HG03442 (cell line): Measurements from ENCODE around the gene TNC.
A peak's percentile ranks its signal among the peaks of the same experiment; 100 is the strongest.

Experiments used
- ATAC-seq: cut with Tn5 transposase; IDR thresholded peaks from one replicate; pipeline ENCODE4 v1.9.1; 2021; ENCODE audit warnings: mild to moderate bottlenecking, moderate library complexity; ENCODE audit not compliant: unreplicated experiment

Gene TNC

GRCh38 chr9:115015018-115015635 lies 102.8 kb downstream of the TNC start:
- no peak for ATAC-seq

DNA sequence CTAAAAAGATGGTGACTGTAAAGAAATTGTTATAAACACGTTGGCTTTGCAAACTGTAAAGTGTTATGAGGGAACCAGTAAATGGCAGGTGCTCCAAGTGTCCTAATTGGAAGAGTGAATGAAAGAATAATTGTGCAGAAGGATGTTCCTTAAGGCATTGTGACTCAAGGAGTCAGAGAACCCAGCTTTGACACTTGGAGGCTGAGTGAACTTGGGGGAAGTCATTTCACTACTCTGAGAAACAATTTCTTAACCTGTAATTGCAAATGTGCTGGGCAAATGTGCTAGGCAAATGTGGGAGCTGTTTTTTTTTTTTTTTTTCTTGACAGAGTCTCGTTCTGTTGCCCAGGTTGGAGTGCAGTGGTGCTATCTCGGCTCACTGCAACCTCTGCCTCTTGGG lies 103.5 kb downstream of the TNC start:
- no peak for ATAC-seq

GRCh38 chr9:115013998-115014397 lies 104.0 kb downstream of the TNC start:
- ATAC-seq, result peak; percentile 77

- no peak for ATAC-seq
Measured at GRCh38 chr9:115012486-115012885, 105.5 kb downstream of the TNC start.

DNA sequence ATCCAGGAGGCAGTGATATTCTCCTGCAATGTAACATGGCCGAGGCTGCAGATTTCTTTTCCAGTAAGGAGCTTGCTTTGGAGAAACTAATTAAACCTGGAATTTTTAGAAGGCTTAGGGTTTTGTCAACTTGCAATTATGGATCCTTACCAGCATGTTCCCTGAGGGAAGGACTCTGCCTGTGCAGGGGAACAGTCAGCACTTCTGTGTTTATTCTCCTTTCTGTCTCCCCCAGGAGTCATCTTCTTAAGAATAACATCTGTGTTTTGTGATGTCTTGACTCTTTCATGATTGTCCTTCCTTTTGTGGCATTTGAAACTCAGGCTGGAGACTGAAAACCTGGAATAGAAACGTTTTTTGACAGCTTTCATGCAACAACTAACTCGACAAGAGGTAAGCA lies 107.1 kb downstream of the TNC start:
- no peak for ATAC-seq

DNA sequence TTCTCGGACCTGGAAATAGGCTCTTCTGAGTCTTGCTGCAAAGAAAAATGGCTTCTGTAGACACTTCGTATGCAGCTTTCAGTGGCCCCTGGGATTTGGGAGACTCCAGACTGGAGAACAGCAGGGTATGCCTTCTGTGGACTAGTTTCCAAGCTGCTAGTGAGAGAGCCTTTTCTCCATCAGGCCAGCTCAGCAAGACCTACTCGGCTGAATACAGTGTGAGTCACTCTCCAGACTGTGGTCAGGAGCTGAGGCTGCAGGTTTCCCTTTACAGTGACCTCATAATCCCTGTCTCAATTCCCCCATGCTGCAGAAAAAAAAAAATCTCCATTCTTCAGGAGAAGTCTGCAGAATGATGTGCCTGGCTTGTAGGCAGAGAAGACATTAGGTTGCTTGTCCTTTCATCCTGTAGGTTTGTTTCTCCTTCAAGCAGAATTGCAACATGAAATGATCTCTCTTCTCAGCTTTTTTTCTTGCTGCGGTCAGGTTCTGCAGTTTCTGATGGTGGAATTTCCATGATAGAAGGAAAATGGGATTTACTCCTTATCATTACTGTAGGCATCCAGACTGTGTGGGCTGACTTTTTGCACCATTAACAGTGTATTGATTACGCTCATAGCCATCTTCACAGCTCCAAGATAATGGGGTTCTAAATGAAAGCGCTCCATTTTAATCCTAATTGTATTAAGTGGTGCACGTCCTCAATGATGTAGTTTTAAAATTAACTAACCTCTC lies 109.3 kb downstream of the TNC start:
- no peak for ATAC-seq

GRCh38 chr9:115006660-115007059 lies 111.3 kb downstream of the TNC start:
- no peak for ATAC-seq

DNA sequence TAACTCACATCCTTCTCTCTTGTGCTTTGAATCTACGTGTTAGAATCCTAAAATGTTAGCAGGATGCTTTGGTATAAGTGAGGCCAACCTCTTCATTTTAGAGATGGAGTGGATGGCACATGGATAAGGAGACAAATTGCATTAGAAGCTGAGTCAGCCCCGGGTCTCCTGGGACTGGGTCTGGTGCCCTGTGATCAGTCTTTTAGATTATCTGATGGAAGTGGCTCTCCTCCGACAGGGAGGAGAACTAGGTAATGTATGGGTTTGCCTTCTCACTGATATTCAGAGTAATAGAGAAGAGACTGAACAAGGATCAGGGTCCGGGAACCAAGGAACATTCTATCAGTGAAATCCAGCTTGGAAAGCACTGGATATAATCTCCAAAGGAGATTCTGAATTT lies 112.6 kb downstream of the TNC start:
- no peak for ATAC-seq

DNA sequence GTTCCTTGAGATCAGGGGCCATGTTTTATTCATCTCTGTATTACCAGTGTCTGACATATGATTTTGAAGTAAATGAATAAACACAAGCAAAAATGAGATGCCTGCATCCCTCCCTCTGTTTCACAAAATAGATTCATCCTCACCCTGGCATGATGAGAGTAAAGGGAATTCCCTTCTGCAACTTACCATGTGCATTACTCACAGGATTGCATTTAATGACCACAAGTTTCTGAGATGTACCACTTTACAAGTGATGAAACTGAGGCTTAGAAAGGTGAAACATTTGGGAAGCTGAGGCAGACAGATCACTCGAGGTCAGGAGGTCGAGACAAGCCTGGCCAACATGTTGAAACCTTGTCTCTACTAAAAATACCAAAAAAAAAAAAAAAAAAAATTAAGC lies 113.4 kb downstream of the TNC start:
- no peak for ATAC-seq

GRCh38 chr9:115002371-115003120 lies 115.4 kb downstream of the TNC start:
- ATAC-seq, result no peak

- ATAC-seq, result no peak
Measured at GRCh38 chr9:115000217-115000639, 117.7 kb downstream of the TNC start.

GRCh38 chr9:114998326-114998725 lies 119.6 kb downstream of the TNC start:
- ATAC-seq, result no peak

DNA sequence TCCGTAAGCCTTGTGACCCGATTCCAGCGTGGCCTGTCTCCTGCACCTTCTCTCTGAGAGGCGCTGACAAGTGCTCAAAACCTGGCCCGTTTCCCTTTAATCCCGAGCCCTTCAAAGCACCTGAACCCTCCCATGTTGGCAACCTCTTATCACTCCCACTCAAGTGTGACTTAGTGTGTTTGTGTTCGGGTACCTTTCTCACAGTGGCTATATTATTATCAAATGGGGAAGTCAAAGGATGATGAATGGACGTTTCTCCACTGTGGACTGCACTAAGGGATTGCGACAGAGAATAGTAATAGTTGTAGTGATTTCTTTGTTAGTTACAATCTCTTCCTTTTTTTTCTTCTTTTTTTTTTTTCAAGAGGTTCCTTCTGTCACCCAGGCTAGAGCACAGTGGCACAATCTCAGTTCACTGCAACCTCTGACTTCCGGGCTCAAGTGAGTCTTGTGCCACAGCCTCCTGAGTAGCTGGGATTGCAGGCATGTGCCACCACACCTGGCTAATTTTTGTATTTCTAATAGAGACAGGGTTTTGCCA lies 122.2 kb downstream of the TNC start:
- ATAC-seq, result no peak

GRCh38 chr9:114994768-114995167 lies 123.2 kb downstream of the TNC start:
- ATAC-seq, result no peak

- no peak for ATAC-seq
Measured at GRCh38 chr9:114991861-114992260, 126.1 kb downstream of the TNC start.

DNA sequence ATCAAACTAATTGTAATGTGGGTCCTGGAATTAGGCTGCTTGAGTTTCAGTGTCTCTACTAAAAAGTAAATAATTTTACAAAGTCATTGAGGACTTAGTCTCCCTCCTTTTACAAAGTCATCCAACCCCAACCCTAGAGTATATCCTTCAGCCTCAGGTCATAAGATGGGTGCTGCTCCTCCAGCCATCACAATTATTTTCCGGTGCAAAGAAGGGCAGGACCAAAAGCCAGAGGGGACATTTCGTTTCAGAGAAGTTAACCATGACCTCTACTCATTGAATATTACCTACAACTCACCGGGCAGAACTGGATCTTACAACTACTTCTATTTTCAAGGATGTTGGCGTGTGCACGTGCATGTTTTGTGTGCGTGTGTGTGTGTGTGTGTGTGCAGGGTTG lies 127.1 kb downstream of the TNC start:
- ATAC-seq, result no peak

DNA sequence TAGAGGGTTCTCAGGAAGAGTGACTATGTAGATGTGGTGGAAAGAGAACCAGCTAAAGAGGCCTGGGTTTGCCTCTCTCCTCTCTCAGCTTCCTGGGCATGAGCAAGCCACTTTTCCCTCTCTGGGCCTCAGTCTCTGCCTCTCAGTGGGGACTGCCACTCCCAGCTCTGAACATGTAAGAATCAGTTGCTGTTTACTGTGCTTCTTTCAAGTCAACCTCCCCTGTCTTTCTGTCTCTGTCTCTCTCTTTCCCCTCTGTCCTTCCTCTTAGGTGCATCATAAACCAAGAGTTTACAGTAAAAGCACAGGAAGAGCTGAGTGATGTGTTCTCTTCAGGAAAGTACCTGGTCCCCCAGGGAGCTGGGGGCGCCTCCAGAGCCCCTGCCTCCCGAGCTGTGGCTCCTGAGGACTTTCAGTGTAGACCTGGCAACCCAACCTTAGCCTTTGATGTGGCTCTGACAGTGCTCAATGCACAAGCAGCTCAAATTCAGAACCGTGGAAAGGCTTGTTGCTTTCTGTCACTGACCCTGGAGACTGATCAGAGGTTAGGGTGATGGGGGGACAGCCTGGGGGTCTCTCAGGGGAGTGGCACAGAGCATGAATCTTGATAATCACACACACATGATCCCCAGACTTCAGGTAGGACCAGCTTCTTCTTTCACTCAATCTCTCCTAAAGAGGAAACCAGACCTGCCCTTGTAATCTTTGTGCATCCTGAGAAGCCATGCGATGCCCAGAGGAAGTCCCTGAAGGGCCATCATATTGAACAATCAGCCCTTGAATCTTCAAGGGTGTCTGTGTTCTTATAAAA lies 128.2 kb downstream of the TNC start:
- ATAC-seq, result peak; percentile 62

DNA sequence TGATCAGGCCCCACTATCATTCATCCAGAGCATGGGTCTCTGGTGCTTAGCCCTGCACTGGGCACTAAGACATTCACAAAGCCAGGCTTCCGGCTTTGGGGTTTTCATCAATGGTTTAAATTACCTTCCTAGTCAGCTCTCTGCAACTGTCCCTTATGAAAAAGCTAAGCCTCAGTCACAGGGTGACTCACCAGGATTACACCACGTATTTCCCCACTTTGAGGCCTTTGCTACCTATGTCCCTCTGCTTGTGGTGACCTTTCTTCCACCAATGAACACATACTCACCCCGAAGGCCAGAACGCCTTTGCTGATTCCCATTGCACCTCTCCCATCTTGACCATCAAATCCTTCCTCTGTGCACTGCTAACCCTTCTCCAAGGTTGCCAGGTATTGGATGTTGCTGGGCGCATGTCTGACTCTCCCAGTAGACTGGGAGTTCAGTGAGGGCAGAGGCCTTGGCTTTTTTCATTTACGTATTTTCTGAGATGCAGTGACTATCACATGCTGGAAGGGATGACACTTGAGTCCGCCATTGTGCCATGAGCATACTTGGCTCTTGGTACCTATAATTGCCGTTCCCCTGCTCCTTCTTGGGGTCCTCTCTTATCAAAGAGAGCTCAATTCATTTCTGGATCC lies 128.9 kb downstream of the TNC start:
- ATAC-seq, result peak; percentile 67

DNA sequence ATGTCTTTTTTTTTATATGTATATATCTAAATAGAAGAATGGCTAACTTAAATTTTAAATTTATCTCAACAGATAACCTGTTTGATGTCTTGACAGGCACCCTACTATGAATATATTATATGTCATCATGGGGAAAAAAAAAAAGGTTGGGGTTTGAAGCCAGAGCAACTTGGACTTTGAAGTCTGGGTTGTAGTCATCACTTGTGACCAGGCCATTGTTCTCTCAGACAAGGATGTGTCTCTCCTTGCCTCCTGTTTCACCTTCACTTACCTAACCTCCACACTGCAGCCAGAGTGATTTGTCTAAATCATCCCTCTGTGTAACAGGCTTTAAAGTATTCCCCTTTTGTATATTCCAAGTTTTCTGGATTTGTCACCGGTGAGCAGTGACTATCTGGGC lies 130.8 kb downstream of the TNC start:
- no peak for ATAC-seq

DNA sequence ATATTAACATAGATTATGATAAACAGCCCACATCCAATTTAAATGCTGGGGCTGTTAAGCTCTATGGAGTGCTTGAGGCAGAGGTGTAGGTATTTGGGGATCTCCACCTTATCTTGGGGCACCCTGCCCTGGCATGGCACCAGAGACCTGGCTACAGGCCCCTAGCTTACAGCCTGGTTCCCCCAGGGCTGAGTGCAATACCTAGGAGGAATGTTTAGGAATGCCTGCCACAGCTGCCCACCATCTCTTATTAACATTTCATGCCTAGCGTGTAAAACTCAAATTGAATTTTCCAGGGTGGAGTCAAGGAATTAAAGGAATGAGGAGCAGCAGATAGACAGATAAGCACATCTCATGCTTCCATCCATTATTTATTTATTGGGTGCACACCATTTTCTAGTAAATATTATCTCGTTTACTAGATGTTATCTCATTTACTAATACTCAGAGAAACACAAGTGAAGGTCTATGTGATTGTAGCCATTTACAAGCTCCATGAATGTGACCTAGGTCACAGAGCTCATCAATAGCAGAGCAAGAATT lies 131.9 kb downstream of the TNC start:
- ATAC-seq, result no peak
